SK-N-SH (cell line): ENCODE data around the gene LRRC49.

ENCODE experiments used
- CTCF ChIP-seq: fragments of 200-600 bp; sonication (generic); IDR thresholded peaks from 2 replicates; pipeline ENCODE4 v1.6.1; 2017; ENCODE audit warnings: antibody characterized with exemption, mild to moderate bottlenecking, moderate library complexity
- ELF1 ChIP-seq: IDR thresholded peaks from 2 replicates; pipeline ENCODE4 v1.4.0; 2012
- EZH2phosphoT487 ChIP-seq: fragments of 200-600 bp; sonication (generic); IDR thresholded peaks from 2 replicates; pipeline ENCODE4 v1.6.1; 2017; ENCODE audit warnings: low read depth, mixed run types, mild to moderate bottlenecking, antibody characterized with exemption, moderate library complexity, borderline replicate concordance
- MEF2A ChIP-seq: IDR thresholded peaks from 2 replicates; pipeline ENCODE4 v1.4.0; 2012; ENCODE audit warnings: low read depth, borderline replicate concordance
- NRF1 ChIP-seq: IDR thresholded peaks from 2 replicates; pipeline ENCODE4 v1.6.1; 2012; ENCODE audit warnings: low read depth, mild to moderate bottlenecking, low read length
- TCF12 ChIP-seq: IDR thresholded peaks from 2 replicates; pipeline ENCODE4 v1.4.0; 2012
- YY1 ChIP-seq: IDR thresholded peaks from 2 replicates; pipeline ENCODE4 v1.4.0; 2012; ENCODE audit warnings: low read depth, mild to moderate bottlenecking
- TF ChIP-seq, protein P1 (sequence below): fragments of 150-350 bp; IDR thresholded peaks from 2 replicates; pipeline ENCODE4 v1.6.1; 2017; ENCODE audit warnings: antibody characterized with exemption, low read length, low read depth, borderline replicate concordance

- TF ChIP-seq, protein P1, sequence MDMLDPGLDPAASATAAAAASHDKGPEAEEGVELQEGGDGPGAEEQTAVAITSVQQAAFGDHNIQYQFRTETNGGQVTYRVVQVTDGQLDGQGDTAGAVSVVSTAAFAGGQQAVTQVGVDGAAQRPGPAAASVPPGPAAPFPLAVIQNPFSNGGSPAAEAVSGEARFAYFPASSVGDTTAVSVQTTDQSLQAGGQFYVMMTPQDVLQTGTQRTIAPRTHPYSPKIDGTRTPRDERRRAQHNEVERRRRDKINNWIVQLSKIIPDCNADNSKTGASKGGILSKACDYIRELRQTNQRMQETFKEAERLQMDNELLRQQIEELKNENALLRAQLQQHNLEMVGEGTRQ, result no peak
- no peak for TF ChIP-seq CTCF
- TF ChIP-seq EZH2phosphoT487, result no peak
- no peak for TF ChIP-seq NRF1
- no peak for TF ChIP-seq ELF1
- 0 out of 2 replicates have a peak, but pooled peaks have one; percentile 21 for TF ChIP-seq YY1
- TF ChIP-seq TCF12, result no peak
- TF ChIP-seq MEF2A, result no peak
Measured at GRCh38 chr15:70869346-70869745, 23.3 kb upstream of the LRRC49 start.
